ENCODE measurements around the gene FTO.

The FTO gene

DNA sequence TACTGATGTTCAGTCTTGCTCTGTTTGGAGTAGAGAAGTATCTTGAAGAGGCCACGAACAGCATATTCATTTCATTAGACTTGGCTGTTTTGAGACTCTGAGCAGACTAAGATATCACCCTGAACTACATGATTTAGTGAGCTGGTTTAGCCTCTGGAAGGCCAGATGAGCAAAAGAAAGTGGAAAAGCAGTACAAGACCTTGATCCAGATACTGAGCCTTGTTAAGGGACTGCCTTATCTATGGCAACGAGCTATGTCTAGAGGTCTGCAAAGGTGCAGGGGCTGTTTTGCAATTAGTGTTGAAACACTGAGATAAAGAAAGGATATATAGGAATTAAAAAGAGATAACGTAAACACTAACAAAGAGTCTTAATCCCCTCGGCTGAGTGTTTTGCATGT, 351.2 kb downstream of the FTO start:
- Histone ChIP-seq H3K27me3 (ENCODE audit: low read length) (no peaks in the 10 kb centered on the region), H4K20me1 (ENCODE audit: low read depth, low read length) (no peaks in the 10 kb centered on the region), H2AFZ (ENCODE audit: low read depth, low read length, severe bottlenecking) (no peak overlapping the region), H3F3A (ENCODE audit: insufficient read depth) (no peaks in the 10 kb centered on the region), H3K79me2 (ENCODE audit: insufficient read depth, low read length) (no peaks in the 10 kb centered on the region), H3K36me3 (ENCODE audit: low read length) (no peaks in the 10 kb centered on the region), H3K9me3 (ENCODE audit: insufficient read depth, low read length) (no peaks in the 10 kb centered on the region), H3K4me3 (ENCODE audit: insufficient read depth, low read length, poor library complexity, severe bottlenecking) (no peak overlapping the region), H3K9ac (ENCODE audit: low read length) (no peak overlapping the region), H3K4me2 (ENCODE audit: low read depth, low read length, poor library complexity, severe bottlenecking) (no peak overlapping the region), H3K9me2 (replicated peaks; ENCODE audit: insufficient read depth, low read length) (no peaks in the 10 kb centered on the region), H3K27ac (ENCODE audit: low read depth, low read length) (no peak overlapping the region)
- TF ChIP-seq EZH2phosphoT487 (conservative IDR thresholded peaks at IDR 0.05; ENCODE audit: low read length): no peak
- TF ChIP-seq CTCF (IDR thresholded peaks at IDR 0.05; ENCODE audit: insufficient read depth, low read length, poor library complexity, severe bottlenecking): no peak

GRCh38 chr16:54055864-54056263, 351.9 kb downstream of the FTO start:
- Histone ChIP-seq H3F3A (ENCODE audit: insufficient read depth) (no peaks in the 10 kb centered on the region), H3K9me3 (ENCODE audit: insufficient read depth, low read length) (no peaks in the 10 kb centered on the region), H2AFZ (ENCODE audit: low read depth, low read length, severe bottlenecking) (no peak overlapping the region), H3K4me2 (ENCODE audit: low read depth, low read length, poor library complexity, severe bottlenecking) (no peak overlapping the region), H3K27ac (ENCODE audit: low read depth, low read length) (no peak overlapping the region), H3K9me2 (replicated peaks; ENCODE audit: insufficient read depth, low read length) (no peaks in the 10 kb centered on the region), H3K9ac (ENCODE audit: low read length) (no peak overlapping the region), H3K36me3 (ENCODE audit: low read length) (no peaks in the 10 kb centered on the region), H4K20me1 (ENCODE audit: low read depth, low read length) (no peaks in the 10 kb centered on the region), H3K27me3 (ENCODE audit: low read length) (no peaks in the 10 kb centered on the region), H3K4me3 (ENCODE audit: insufficient read depth, low read length, poor library complexity, severe bottlenecking) (no peak overlapping the region), H3K79me2 (ENCODE audit: insufficient read depth, low read length) (no peaks in the 10 kb centered on the region)
- no peak for TF ChIP-seq EZH2phosphoT487 (conservative IDR thresholded peaks at IDR 0.05; ENCODE audit: low read length)
- TF ChIP-seq CTCF (IDR thresholded peaks at IDR 0.05; ENCODE audit: insufficient read depth, low read length, poor library complexity, severe bottlenecking): no peak

GRCh38 chr16:54056921-54057320, 353.0 kb downstream of the FTO start:
- no peaks in the 10 kb centered on the region for H3K27me3 ChIP-seq (ENCODE audit: low read length)
- no peaks in the 10 kb centered on the region for H3K9me3 ChIP-seq (ENCODE audit: insufficient read depth, low read length)
- H2AFZ ChIP-seq (ENCODE audit: low read depth, low read length, severe bottlenecking): no peak overlapping the region
- no peak overlapping the region for H3K4me2 ChIP-seq (ENCODE audit: low read depth, low read length, poor library complexity, severe bottlenecking)
- TF ChIP-seq EZH2phosphoT487 (conservative IDR thresholded peaks at IDR 0.05; ENCODE audit: low read length) (no peak), CTCF (IDR thresholded peaks at IDR 0.05; ENCODE audit: insufficient read depth, low read length, poor library complexity, severe bottlenecking) (no peak)
- H3K79me2 ChIP-seq (ENCODE audit: insufficient read depth, low read length): no peaks in the 10 kb centered on the region
- H3K36me3 ChIP-seq (ENCODE audit: low read length): no peaks in the 10 kb centered on the region
- no peaks in the 10 kb centered on the region for H3K9me2 ChIP-seq (replicated peaks; ENCODE audit: insufficient read depth, low read length)
- no peaks in the 10 kb centered on the region for H4K20me1 ChIP-seq (ENCODE audit: low read depth, low read length)
- H3K27ac ChIP-seq (ENCODE audit: low read depth, low read length): no peak overlapping the region
- no peaks in the 10 kb centered on the region for H3F3A ChIP-seq (ENCODE audit: insufficient read depth)
- H3K4me3 ChIP-seq (ENCODE audit: insufficient read depth, low read length, poor library complexity, severe bottlenecking): no peak overlapping the region
- no peak overlapping the region for H3K9ac ChIP-seq (ENCODE audit: low read length)

DNA sequence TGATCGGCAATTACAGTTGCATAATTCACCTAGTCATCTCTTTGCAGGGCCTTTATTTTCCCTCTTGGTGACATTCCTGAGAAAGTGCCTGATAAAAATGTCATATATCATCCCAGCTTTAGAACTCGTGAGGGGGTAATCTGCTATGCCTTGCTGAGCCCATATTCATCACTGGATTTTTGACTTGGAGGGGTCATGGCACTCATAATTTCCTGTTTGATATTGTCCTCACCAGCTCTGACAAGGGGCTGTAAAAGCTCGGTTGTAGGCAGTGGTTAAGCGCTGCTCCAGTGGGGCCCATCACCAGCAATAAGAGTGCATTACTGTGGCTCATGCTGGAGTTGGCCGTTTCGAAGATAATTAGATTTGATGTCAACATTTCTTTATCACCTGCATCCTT, 355.4 kb downstream of the FTO start:
- no peak overlapping the region for H3K4me2 ChIP-seq (ENCODE audit: low read depth, low read length, poor library complexity, severe bottlenecking)
- H3K4me3 ChIP-seq (ENCODE audit: insufficient read depth, low read length, poor library complexity, severe bottlenecking): no peak overlapping the region
- H3K9ac ChIP-seq (ENCODE audit: low read length): no peak overlapping the region
- no peaks in the 10 kb centered on the region for H3K27me3 ChIP-seq (ENCODE audit: low read length)
- H2AFZ ChIP-seq (ENCODE audit: low read depth, low read length, severe bottlenecking): no peak overlapping the region
- H3K9me3 ChIP-seq (ENCODE audit: insufficient read depth, low read length): no peaks in the 10 kb centered on the region
- no peaks in the 10 kb centered on the region for H3K36me3 ChIP-seq (ENCODE audit: low read length)
- H3K79me2 ChIP-seq (ENCODE audit: insufficient read depth, low read length): no peaks in the 10 kb centered on the region
- no peaks in the 10 kb centered on the region for H3F3A ChIP-seq (ENCODE audit: insufficient read depth)
- H3K27ac ChIP-seq (ENCODE audit: low read depth, low read length): no peak overlapping the region
- no peaks in the 10 kb centered on the region for H4K20me1 ChIP-seq (ENCODE audit: low read depth, low read length)
- TF ChIP-seq EZH2phosphoT487 (conservative IDR thresholded peaks at IDR 0.05; ENCODE audit: low read length): no peak
- TF ChIP-seq CTCF (IDR thresholded peaks at IDR 0.05; ENCODE audit: insufficient read depth, low read length, poor library complexity, severe bottlenecking): no peak
- H3K9me2 ChIP-seq (replicated peaks; ENCODE audit: insufficient read depth, low read length): no peaks in the 10 kb centered on the region
